Measurements from ENCODE around the gene DAPK1.
A peak's percentile ranks its signal among the peaks of the same experiment; 100 is the strongest.

Gene DAPK1

DNA sequence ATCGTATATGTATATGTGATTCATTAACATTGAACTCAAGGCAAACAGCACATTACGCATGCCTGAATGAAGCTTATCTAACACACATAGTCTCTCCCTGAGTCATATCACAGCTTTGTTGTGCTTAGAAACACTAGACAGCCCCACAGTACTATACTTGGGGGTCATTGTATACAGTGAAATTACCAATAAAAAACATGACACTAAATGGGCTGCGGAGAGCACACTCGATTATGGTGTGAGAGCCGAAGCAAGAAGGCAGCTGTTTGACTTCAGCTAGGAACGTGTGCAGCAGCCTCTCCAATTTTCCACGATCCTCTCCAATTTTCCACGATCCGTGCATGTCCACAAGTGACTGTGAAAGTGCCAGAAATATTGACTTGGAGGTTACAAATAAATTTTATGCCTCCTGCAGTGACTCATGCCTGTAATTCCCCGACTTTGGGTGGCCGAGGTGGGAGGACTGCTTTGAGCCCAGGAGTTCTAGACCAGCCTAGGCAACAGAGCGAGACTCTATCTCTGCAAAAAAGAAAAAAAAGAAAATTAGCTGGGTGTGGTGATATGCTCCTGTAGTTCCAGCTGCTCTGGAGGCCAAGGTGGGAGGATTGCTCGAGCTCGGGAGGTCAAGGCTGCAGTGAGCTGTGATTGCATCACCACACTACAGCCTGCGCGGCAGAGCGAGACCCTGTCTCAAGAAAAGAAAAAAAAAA is 102.4 kb downstream of the DAPK1 start:
- peak; percentile 43; the same call in 1 of the 3 replicates for ATAC-seq
- TF ChIP-seq ISL1 (CRISPR knock-in tag; IDR thresholded peaks at IDR 0.05) = peak; percentile 42
- TF ChIP-seq ESRRG (CRISPR knock-in tag; IDR thresholded peaks at IDR 0.05) = no peak

GRCh38 chr9:87601176-87601575 is 103.5 kb downstream of the DAPK1 start:
- TF ChIP-seq TOX (CRISPR knock-in tag; IDR thresholded peaks at IDR 0.05; ENCODE audit: borderline replicate concordance) = no peak
- TF ChIP-seq ZNF70 (CRISPR knock-in tag; IDR thresholded peaks at IDR 0.05) = no peak
- no peak for TF ChIP-seq RARB (CRISPR knock-in tag; IDR thresholded peaks at IDR 0.05)
- TF ChIP-seq, protein P1, sequence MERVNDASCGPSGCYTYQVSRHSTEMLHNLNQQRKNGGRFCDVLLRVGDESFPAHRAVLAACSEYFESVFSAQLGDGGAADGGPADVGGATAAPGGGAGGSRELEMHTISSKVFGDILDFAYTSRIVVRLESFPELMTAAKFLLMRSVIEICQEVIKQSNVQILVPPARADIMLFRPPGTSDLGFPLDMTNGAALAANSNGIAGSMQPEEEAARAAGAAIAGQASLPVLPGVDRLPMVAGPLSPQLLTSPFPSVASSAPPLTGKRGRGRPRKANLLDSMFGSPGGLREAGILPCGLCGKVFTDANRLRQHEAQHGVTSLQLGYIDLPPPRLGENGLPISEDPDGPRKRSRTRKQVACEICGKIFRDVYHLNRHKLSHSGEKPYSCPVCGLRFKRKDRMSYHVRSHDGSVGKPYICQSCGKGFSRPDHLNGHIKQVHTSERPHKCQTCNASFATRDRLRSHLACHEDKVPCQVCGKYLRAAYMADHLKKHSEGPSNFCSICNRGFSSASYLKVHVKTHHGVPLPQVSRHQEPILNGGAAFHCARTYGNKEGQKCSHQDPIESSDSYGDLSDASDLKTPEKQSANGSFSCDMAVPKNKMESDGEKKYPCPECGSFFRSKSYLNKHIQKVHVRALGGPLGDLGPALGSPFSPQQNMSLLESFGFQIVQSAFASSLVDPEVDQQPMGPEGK (CRISPR knock-in tag; IDR thresholded peaks at IDR 0.05; ENCODE audit: borderline replicate concordance) = no peak
- no peak for TF ChIP-seq CSRNP3 (CRISPR knock-in tag; IDR thresholded peaks at IDR 0.05)
- TF ChIP-seq, protein P2, sequence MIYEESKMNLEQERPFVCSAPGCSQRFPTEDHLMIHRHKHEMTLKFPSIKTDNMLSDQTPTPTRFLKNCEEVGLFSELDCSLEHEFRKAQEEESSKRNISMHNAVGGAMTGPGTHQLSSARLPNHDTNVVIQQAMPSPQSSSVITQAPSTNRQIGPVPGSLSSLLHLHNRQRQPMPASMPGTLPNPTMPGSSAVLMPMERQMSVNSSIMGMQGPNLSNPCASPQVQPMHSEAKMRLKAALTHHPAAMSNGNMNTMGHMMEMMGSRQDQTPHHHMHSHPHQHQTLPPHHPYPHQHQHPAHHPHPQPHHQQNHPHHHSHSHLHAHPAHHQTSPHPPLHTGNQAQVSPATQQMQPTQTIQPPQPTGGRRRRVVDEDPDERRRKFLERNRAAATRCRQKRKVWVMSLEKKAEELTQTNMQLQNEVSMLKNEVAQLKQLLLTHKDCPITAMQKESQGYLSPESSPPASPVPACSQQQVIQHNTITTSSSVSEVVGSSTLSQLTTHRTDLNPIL (CRISPR knock-in tag; IDR thresholded peaks at IDR 0.05; ENCODE audit: low read depth) = no peak
- TF ChIP-seq GLIS3 (CRISPR knock-in tag; IDR thresholded peaks at IDR 0.05) = no peak
- no peak for TF ChIP-seq ZC3H10 (CRISPR knock-in tag; IDR thresholded peaks at IDR 0.05)
- TF ChIP-seq TCF4 (CRISPR knock-in tag; IDR thresholded peaks at IDR 0.05; ENCODE audit: borderline replicate concordance) = no peak
- TF ChIP-seq TSHZ2 (CRISPR knock-in tag; IDR thresholded peaks at IDR 0.05) = no peak
- no peak for TF ChIP-seq SNAI2 (CRISPR knock-in tag; IDR thresholded peaks at IDR 0.05)
- no peak for TF ChIP-seq OSR1 (CRISPR knock-in tag; IDR thresholded peaks at IDR 0.05)
- no peak for ATAC-seq

- no peak for ATAC-seq
- no peak for TF ChIP-seq TSHZ2 (CRISPR knock-in tag; IDR thresholded peaks at IDR 0.05)
Observed at GRCh38 chr9:87601595-87601994, 103.9 kb downstream of the DAPK1 start.

- ATAC-seq = no peak
- no peak for TF ChIP-seq ZFP30 (CRISPR knock-in tag; IDR thresholded peaks at IDR 0.05)
- TF ChIP-seq, protein P3, sequence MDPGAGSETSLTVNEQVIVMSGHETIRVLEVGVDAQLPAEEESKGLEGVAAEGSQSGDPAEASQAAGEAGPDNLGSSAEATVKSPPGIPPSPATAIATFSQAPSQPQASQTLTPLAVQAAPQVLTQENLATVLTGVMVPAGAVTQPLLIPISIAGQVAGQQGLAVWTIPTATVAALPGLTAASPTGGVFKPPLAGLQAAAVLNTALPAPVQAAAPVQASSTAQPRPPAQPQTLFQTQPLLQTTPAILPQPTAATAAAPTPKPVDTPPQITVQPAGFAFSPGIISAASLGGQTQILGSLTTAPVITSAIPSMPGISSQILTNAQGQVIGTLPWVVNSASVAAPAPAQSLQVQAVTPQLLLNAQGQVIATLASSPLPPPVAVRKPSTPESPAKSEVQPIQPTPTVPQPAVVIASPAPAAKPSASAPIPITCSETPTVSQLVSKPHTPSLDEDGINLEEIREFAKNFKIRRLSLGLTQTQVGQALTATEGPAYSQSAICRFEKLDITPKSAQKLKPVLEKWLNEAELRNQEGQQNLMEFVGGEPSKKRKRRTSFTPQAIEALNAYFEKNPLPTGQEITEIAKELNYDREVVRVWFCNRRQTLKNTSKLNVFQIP (CRISPR knock-in tag; IDR thresholded peaks at IDR 0.05; ENCODE audit: borderline replicate concordance, low read depth) = no peak
- TF ChIP-seq TCF4 (CRISPR knock-in tag; IDR thresholded peaks at IDR 0.05; ENCODE audit: borderline replicate concordance) = no peak
- TF ChIP-seq, protein P1 (CRISPR knock-in tag; IDR thresholded peaks at IDR 0.05; ENCODE audit: borderline replicate concordance) = no peak
- no peak for TF ChIP-seq ISL1 (CRISPR knock-in tag; IDR thresholded peaks at IDR 0.05)
- no peak for TF ChIP-seq ZNF8 (CRISPR knock-in tag; IDR thresholded peaks at IDR 0.05)
- no peak for TF ChIP-seq GLIS3 (CRISPR knock-in tag; IDR thresholded peaks at IDR 0.05)
Observed at GRCh38 chr9:87602933-87603643, 105.4 kb downstream of the DAPK1 start.

All from SK-N-SH treated with all-trans-retinoic acid at 6 μM for 48 hours (cell line).